ENCODE measurements around the gene STK17A. TPM values are rescaled to one million over a fixed set of nuclear protein-coding genes. Genes with fewer than 3 reads are reported as not detected.

The STK17A gene
- 10 to 100 TPM; 16.0 to 30.6 TPM for total RNA-seq

GRCh38 chr7:43582503-43583423 lies at the start of gene STK17A:
Gene STK17A (plus strand): TSS chr7:43583108. CDS start chr7:43583244, 136 bp downstream.
- Histone ChIP-seq H3K9ac (ENCODE audit: low read depth in 2 of 2, low read length in 2 of 2) (peak within 1 kb of the TSS; percentile 92 to 96), H3K4me3 (peak within 1 kb of the TSS; percentile 92), H3K36me3 (no peaks in the 10 kb centered on the region), H3K27me3 (no peaks in the 10 kb centered on the region), H3K27ac (peak within 1 kb of the TSS; percentile 94), H3K9me3 (no peaks in the 10 kb centered on the region), H3K4me1 (no peaks in the 10 kb centered on the region)
- intact Hi-C loops (cut with DNase I), result loop anchor here (2.0 to 5.0 kb wide), 2 partner anchors 118 to 140 kb away; no protein-coding TSS in a partner anchor
- DNase-seq, result peak; percentile 93
- TF ChIP-seq, protein P1, sequence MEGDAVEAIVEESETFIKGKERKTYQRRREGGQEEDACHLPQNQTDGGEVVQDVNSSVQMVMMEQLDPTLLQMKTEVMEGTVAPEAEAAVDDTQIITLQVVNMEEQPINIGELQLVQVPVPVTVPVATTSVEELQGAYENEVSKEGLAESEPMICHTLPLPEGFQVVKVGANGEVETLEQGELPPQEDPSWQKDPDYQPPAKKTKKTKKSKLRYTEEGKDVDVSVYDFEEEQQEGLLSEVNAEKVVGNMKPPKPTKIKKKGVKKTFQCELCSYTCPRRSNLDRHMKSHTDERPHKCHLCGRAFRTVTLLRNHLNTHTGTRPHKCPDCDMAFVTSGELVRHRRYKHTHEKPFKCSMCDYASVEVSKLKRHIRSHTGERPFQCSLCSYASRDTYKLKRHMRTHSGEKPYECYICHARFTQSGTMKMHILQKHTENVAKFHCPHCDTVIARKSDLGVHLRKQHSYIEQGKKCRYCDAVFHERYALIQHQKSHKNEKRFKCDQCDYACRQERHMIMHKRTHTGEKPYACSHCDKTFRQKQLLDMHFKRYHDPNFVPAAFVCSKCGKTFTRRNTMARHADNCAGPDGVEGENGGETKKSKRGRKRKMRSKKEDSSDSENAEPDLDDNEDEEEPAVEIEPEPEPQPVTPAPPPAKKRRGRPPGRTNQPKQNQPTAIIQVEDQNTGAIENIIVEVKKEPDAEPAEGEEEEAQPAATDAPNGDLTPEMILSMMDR (IDR thresholded peaks at IDR 0.05), result peak; percentile 88

DNA sequence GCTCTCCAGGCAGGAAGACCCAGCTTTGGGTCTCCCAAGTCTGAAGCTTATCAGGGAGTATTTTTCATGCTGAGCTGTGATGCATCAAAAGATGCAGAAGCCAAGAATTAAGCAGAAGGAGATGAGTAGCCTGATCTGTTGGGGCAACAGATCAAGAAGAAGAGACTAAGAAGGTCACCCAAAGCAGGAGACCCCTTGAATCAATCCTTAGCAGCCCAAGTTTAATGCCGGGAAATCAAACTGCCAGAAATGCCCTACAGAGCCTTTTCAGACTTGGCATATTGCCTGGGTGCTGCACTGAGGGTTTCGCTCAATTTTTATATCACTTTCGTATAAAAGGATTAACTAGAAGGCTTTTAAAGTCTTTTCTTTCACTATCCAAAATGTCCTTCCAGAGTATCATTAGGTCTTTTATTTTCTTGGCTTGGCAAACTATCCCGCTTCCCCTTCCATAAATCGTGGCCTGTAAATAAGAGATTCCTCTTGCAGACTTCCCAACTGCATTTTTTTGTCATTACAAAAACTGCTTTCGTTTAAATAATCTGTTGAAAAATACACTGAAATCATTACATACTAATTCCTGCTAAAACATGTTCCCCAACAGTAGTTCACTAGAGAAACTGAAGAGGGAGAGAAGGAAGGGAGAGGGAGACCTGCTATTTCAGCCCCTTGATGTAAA lies 49.0 kb upstream of the STK17A start:
- no peaks in the 10 kb centered on the region for H3K36me3 ChIP-seq
- TF ChIP-seq, protein P1 (IDR thresholded peaks at IDR 0.05), result no peak
- H3K27me3 ChIP-seq, result no peaks in the 10 kb centered on the region
- H3K4me3 ChIP-seq, result no peak overlapping the region
- no peaks in the 10 kb centered on the region for H3K9me3 ChIP-seq
- no peak overlapping the region for H3K9ac ChIP-seq (ENCODE audit: low read depth in 2 of 2, low read length in 2 of 2)
- intact Hi-C loops (cut with DNase I), result no loop called here
- H3K4me1 ChIP-seq, result no peaks in the 10 kb centered on the region
- DNase-seq, result no peak
- no peak overlapping the region for H3K27ac ChIP-seq

DNA sequence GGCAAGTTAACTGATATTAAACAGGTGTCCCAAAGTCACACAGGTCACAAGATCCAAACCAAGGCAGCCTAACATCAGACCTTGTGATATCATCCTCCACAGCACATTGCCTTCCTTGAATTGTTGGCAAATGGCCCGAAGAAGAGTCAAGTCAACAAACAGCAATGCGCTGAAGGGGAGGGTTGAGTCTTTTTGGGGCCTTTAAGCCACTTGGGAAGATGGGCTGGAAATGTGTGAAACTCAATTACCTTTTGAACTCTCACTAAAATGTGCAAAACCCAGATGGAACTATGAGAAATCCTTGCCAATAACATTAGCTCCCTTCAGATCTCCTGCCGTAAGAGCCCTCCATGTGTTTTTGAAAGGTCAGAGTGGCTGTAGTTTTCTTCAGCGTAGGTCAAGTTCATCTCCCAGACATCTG lies 47.9 kb upstream of the STK17A start:
- no peak overlapping the region for H3K27ac ChIP-seq
- TF ChIP-seq, protein P1 (IDR thresholded peaks at IDR 0.05), result no peak
- H3K9ac ChIP-seq (ENCODE audit: low read depth in 2 of 2, low read length in 2 of 2), result no peak overlapping the region
- H3K4me3 ChIP-seq, result no peak overlapping the region
- H3K4me1 ChIP-seq, result no peaks in the 10 kb centered on the region
- H3K27me3 ChIP-seq, result no peaks in the 10 kb centered on the region
- DNase-seq, result no peak
- intact Hi-C loops (cut with DNase I), result no loop called here
- no peaks in the 10 kb centered on the region for H3K9me3 ChIP-seq
- H3K36me3 ChIP-seq, result no peaks in the 10 kb centered on the region

GRCh38 chr7:43535810-43536585 lies 46.9 kb upstream of the STK17A start:
- Histone ChIP-seq H3K36me3 (no peaks in the 10 kb centered on the region), H3K9me3 (no peaks in the 10 kb centered on the region), H3K4me3 (no peak overlapping the region), H3K9ac (ENCODE audit: low read depth in 2 of 2, low read length in 2 of 2) (no peak overlapping the region), H3K27me3 (no peaks in the 10 kb centered on the region), H3K4me1 (no peaks in the 10 kb centered on the region), H3K27ac (no peak overlapping the region)
- DNase-seq, result no peak
- intact Hi-C loops (cut with DNase I), result no loop called here
- TF ChIP-seq, protein P1 (IDR thresholded peaks at IDR 0.05), result no peak

DNA sequence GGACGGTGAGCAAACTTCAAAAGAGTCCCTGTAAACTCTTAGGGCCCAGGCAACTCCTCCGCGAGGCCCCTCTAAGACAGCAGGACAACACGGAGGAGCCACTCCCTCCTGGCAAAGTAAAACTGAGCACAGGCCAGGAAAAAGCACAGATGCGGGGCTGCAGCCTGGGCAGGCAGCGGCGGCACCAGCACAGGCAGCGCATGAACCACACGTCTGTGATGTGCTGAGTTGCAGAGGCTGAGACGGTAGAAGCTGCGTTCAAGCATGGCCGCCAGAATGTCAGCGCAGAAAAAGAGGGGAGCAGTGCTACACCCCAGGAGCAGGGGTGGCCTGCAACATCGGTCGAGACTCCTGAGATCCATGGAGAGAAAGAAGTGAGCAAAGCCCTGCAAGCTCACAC lies 46.1 kb upstream of the STK17A start:
- no peak for DNase-seq
- no peaks in the 10 kb centered on the region for H3K27me3 ChIP-seq
- TF ChIP-seq, protein P1 (IDR thresholded peaks at IDR 0.05), result no peak
- no peak overlapping the region for H3K4me3 ChIP-seq
- no peak overlapping the region for H3K27ac ChIP-seq
- no peaks in the 10 kb centered on the region for H3K9me3 ChIP-seq
- intact Hi-C loops (cut with DNase I), result no loop called here
- H3K9ac ChIP-seq (ENCODE audit: low read depth in 2 of 2, low read length in 2 of 2), result no peak overlapping the region
- H3K36me3 ChIP-seq, result no peaks in the 10 kb centered on the region
- H3K4me1 ChIP-seq, result no peaks in the 10 kb centered on the region

All from colonic mucosa (tissue), 4 donors.